Stimulated activated CD4-positive, alpha-beta T cell treated with anti-CD3 and anti-CD28 coated beads, Interleukin-1b, Interleukin-23, amount 100 ng/mL, for 1 hour (primary cell): ENCODE measurements around the gene MED12L.

Experiments
- DNase-seq, 2 donors: peaks; one replicate each; pipeline ENCODE4 v3.0.0-alpha.2; 2020; ENCODE audit warnings: low read depth in 2 of 2

The MED12L gene

DNA sequence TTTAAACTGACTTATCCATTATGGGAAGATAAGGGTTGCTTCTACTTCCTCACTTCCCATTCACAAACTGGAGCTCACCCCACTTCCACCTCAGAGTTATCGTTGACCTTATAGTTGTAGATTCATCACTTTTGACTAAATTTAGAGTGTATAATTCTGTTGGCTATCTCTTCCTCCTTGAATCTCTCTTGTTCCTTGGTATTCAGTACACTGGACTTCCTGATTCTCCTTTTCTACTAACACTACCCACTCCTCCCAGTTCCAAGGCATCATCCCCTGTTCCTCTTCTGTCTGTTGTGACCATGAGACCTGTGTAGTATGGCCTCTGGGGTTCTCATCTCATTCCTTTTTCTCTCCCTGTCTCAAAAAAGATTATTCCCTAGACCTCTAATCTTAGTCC, 237.0 kb downstream of the MED12L start:
- no peak for DNase-seq

DNA sequence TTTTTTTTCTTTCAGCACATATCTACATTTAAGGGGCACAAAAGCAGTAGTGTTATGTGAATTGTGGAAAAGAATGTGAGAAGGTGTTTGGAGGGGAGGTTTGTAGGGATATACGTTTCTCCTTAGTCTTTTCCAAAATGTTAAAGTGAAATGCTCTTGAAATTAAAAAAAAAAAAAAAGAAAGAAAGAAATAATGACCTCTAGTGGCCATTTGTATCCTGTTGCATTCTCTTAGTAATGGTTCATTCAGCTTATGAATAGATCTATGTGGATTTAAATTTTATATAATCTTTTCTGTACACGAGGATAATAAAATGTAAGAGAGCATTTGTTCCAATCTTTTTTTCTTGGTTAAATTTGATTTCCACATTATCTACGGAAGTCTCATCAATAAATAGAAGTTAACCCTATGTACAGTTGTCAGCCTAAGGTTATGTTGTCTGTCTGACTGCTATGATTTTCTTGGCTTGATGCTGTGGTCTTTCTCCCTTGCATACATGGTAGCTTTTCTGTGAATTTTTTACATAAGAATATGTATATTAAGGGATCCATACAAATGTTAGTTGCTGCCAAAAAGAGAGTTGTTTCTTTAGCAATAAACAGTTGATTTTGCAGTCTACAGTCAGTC, 242.2 kb downstream of the MED12L start:
- DNase-seq, result no peak

DNA sequence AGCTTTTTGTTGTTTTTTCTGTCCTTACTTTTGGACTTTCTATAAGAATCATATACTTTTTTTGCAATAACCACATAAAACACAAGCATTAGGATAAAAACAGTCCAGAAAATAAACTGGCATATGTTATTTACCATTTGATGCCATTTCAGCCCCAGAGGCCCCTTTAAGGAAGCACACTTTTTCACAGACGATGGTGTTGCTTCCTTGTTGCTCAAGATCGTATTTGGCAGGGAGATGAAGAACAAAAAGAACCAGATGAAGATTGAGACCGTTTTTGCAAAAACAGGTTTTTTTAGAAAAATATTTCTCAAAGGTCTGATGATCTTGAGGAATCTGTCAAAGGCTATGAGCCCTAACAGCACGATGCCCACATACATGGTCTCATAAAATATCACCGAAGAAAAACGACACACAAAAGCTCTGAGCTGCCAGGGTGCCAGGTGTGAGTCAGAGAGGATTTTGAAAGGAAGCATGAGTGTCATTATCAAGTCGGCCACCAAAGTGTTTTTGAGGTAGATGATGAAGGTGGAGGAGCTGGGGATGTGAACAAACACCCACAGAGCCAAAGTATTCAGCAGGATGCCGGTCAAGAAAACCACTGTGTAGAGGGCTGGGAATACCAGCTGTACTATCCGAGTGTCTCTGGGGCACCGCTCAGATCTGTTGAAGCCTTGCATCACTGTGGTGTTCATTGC, 243.0 kb downstream of the MED12L start:
- DNase-seq, result no peak

DNA sequence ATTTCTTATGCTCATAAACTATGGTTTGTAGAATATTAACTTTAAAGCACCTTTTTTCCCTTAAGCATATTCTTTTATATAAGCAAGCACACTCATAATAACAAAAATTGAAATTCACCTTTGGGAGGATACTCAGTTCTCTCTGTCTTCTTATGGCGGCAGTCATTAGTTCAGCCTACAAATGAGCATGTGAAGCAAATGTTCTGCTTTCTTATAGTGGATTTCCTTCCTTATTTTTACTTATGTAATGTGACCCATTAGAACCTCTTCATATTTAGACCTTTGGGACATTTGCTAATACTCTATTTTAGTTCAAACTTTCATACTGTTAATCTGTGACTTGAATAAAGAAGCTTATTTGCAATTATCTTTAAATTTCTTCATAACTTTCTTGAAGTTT, 243.9 kb downstream of the MED12L start, which contains the start of gene P2RY13:
Gene P2RY13, minus strand, starts transcription at position 187 of the 400 bp plus-strand sequence. Its CDS starts 21 bp downstream, at position 166.
- DNase-seq, result no peak

DNA sequence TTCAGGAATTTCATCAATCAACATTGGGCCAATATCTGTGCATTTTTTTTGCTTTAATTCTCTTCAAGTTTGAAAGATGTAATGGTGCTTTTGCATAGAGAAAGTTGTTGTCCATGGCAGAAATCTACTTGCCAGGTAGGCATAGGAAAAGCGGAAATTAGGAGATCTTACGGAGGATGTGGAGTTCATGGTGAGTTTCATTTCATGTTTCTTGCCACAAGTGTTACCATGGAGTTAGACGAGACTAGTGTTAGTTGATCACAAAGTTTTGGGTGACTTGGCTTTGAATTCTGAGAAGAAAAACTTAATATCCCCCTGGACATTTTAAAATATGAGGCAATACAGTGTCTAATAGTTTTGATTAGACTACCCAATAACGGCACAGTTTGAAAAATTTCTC, 244.9 kb downstream of the MED12L start:
- no peak for DNase-seq

DNA sequence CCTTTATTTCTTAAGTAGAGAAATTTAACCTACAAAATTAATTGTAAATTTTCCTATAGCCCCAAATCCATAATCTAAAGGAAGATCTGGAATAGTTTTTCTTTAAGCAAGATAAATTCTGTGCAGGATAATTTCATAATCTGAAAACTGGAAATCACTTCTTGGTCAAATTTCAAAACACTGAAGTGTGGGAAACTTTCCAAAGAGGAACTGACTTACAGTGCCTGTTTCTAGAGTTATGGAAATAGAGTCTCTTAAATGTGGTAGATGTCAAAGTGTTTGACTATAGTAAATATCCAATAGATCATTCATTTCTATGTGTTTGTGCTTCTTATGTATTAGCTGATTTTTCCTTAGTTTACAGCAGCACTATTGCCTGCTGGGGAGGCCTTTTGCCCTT, 245.4 kb downstream of the MED12L start:
- DNase-seq, result no peak

DNA sequence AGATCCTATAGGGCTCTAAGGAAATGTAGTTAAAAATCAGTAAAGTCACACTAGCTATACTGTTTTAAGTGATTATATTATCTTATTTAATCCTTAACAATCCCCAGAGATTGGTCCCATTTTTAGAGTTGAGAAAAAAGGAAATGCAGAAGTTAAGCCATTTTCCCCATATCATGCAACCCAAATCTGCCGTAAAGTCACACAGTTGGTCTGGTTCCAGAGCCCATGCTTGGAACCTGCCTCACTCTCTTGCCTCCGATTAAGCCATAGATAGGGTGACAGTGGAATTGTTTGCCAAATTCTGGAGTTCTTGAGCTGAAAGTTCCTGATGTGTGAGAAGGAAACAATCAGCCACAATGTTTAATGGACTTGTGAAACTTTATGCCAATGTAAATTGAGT, 246.2 kb downstream of the MED12L start:
- no peak for DNase-seq

DNA sequence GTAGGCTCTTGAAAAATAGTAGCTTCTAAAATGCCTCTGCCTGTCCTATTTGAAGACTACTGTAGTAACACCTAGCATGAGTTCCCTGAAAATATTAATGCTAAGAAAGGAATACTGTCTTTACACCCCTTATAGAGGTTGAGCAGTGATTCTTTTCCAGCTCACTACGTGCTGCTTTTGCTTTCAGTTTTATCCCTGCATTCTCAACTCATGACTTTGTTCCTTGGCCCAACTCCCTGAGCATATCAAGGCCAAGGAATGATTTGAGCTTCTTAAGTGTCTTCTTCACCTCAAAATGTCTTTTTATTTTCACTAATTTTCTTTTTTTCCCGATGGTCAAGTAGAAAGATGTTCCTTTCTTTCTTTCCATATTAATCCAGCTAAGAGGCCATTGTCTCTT, 260.4 kb downstream of the MED12L start:
- DNase-seq, result no peak

DNA sequence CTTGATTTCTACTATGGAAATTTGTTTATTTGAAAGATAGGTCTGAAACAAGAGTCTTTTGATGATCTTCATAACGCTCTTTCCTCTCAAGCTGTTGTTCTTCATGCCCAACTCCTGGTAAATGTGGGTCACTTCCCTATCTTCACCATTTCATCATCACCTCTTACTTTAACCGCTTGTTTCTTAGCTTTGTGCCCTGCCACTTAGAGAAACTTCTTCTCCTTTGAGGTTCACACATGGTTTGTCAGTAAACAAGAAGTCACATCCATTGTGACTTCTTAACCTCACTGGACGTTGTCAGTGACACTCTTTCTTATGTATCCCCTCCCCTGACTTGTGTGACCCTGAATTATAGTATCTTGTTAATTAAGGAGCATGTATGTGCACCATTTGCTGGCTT, 260.8 kb downstream of the MED12L start:
- no peak for DNase-seq

DNA sequence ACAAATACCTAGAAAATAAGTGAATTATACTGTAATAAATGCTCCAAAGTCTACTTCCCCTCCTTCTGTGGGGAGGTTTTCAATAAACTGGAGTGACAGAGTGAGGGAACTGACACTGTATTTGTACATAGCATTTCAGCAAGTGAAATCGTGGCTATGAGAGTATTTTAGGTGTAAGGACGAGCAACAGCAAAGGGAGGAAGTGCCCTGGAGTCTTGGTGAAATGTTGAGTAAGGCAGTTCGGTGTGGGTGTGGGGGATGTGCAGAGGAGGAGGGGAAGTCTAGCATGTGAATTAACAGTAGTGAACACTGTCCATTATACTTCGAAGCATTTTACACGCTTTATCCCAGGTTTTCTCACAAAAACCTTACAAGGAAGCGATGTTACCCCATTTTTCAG, 262.0 kb downstream of the MED12L start:
- no peak for DNase-seq

DNA sequence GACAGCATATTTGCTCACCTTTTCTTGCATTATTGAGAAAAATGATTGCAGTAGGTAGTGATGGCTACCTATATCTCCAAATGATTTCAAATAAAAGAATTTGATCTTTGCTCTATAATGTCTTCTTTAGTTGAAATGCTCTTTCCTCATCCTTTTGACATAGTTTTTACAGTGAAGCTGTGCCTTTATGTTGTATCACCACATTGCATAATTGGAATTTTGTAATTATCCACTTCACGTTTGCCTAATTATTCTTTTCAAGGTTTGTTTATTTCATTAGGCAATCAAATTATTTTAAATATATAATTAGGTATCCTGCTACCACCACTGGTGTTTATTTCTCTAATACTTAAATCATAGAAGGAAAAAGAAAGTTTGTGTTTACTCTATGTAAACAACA, 265.2 kb downstream of the MED12L start:
- no peak for DNase-seq

DNA sequence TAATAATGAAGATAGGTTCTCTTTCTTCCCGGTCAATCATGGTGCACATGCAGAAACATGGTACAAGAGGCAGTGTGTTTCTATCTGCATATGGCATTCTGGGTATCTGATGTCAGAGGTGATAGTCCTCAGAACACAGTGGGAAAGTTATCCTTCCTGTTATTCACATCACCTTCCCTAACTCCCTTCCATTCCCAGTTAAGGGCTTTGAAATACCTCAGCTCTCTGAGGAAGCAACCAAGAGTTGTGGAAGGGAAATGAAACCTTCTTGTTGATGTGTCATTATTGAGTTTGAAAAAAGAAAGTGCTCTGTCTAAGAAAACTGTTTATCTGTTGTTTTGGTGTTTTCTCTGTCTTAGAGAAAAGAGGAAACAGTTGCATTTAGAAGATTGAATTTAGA, 265.8 kb downstream of the MED12L start:
- no peak for DNase-seq

DNA sequence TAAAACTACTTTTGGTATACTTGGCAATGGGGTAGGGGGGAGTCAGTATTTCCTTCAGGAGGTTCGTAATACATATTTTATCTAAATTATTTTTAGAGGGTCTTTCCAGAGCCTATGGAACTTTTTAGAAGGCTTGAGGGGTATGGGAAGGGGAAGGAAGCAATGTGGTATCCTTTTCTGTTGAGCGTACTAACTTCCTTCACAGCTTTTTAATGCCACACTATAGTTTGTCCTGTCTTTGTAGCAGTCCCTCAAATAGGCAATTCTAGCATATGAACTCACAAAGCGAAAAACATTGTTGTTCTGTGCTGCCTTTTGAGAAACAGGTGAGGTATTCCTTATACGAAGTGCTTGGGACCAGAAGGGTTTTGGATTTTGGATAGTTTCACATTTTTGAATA, 266.2 kb downstream of the MED12L start:
- no peak for DNase-seq

DNA sequence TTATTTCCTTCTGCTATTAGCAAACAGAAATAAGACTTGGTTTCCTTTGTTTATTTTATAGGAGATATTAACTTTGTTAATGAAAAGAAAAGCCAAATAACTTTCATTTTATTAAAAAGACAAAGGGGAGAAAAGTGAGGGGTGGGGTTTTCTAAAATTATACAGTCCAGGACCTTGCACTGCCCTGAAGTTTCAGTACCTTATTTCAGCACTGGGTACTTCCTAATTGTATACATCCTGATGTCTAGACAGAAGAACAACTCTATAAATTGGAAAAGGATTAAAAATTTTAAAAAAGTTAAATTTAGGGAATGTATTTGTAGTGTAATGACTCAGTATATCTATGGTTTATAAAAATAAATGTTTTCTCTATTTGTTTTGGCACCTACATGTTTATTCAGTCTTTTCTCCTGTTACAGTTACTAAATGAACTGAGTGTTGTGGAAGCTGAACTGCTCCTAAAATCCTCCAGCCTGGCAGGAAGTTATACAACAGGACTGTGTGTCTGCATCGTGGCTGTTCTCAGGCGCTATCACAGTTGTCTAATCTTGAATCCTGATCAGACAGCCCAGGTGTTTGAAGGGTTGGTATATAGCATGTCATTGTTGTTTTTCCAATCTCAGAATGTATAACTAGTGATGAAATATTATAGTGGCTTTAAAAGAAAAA, 271.5 kb downstream of the MED12L start:
- DNase-seq, result no peak

DNA sequence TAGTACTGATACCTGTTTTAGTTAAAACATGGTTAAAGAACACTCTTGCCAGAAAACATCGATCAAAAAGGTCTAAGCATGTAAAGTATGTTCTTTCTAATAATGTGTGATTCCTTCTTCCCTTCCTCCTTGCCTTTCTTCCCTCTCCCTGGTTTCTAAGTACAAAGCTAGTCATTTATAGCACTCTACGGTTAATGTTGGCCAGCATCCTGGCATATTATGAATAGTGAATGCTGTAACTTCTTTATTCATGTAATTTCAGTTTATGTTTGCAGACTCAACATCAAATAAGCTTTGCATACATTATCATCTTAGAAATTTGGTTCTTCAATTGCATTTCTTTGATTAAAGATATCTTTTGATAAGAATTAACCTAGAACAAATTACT, 272.0 kb downstream of the MED12L start:
- no peak for DNase-seq

DNA sequence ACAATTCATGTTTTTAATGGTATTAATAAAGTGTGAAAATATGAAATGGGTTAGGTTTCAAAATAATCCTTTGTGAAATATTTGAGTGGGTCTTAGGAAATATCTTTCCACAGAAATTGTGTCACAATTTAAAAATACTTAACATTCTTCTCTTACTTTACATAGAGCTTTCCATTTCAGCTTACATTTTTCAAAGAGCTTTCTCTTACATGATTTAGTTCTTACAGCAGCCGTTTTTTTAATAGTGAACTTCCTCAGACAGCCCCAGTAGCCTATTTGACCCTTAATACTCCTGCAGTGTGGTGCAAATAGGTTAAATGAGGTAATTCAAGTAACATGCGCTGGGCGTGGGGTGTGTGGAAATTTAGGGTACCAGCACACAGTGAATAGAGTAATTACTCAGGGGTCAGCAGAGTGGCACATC, 277.3 kb downstream of the MED12L start:
- DNase-seq, result no peak

DNA sequence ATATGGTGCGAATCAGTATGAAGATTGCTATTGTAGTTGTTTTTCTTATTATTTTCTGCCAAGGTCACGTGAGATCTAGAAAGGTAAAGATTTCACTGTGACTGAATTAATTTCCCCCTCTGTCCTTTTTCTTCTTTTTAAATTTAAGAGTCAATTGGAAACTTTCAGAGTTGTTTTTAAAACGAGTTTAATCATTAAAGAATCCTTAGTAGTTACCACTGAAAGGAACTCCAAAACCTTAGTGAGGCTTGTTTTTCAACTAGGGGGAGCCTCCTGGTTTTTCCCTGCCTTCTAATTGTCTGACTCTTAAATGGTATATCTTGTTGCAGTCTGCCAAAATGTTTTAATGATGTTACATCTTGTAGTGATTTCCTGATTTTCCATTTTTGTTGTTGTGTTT, 281.5 kb downstream of the MED12L start:
- DNase-seq, result no peak

DNA sequence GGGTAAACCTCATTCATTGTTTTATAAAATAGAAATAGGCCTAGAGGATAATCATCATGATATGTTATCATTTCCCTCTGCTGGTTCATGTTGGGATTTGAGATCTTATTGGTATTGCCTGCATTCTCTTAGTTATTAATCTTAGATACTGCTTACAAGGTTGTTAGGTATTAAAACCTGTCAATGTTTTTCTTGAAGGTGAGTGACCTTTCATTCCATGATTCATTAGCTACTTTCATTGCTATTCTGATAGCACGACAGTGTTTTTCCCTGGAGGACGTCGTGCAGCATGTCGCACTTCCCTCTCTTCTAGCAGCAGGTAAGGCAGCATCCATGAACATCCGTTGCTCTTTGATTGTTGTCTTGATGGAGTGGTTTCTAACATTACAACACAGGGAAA, 282.0 kb downstream of the MED12L start:
- DNase-seq, result no peak

DNA sequence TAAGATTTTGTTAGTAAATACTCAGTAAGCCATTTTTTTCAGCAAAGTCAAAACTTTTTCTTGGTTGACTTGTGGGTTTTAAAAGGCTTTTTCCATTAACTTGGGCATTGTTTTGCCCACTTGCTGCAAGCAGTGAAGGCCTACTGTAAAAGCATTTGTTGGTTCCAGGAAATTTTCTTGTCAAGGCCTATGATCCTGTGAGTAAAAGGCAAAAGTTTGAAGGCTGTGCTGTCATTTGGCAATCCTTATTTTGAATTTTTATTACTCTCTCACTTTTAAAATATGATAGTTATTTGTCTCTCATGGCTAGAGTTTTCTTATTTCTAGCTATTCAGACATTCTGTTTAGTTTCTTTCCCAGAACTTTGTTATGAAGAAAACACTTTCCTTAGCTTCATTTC, 286.1 kb downstream of the MED12L start:
- no peak for DNase-seq

DNA sequence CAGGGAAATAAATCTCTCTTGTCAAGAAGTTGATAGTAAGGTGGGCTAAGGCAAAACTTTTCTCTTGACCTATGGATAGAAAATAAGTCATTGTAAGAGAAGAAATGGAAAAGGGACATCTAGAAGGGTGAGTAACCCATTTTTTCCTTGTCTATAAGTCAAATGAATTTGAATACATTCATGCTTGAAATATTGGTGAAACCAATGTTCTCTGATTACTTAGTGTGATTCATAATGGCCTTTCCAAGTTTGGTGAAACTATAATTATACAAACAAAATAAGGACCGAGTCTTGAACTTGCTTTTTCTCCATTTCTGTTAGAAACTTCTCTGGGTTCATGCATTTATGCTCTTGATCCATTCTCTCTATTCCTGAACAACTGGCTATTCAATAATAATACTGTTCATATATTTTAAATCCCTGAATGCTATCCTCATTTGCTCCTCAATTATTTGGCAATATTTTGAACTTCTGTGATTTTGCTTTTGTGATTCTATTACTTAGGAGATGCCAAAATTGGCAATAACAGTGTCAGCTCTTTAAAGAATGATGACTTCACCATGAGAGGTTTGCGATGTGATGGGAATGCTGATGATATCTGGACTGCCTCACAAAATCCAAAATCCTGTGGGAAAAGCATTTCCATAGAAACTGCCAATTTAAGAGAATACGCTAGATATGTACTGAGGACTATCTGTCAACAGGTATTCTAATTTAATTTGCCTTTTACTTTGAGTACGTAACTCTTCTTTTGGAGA, 286.8 kb downstream of the MED12L start:
- no peak for DNase-seq

DNA sequence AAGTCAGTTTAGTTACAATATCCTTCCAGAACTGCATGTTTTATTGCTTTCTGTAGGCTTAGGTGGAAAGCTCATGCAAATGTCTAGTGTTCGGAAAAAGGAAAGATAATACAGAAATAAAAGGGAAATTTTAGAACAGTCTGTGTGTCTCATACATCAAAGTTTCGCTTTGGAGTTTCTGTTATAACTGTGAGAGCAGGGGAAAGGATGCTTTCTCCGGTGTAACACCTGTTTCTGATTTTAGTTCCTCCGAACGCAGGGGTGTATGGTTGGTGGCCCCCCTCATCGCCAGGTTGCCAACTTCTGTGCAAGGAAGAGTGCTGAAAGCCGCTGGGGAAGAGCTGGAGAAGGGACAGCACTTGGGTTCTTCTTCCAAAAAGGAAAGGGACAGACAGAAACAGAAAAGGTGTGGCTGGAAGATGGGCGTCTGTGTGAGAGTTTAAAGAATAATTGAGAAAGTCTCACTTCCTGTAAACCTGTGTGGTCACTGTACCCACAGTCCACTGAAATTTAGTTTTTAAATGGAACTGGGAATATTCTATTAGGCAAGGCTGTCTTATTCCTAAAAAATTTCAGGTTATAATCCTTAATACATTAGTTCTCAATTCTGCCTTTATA, 292.4 kb downstream of the MED12L start:
- DNase-seq, result no peak
